K562 (cell line): ENCODE measurements around the gene C1QTNF12. TPM values are rescaled to one million over a fixed set of nuclear protein-coding genes. Genes with fewer than 3 reads are reported as not detected.

ENCODE experiments used
- ATAC-seq: fragments of 200-7000 bp; cut with Tn5 transposase; 3 replicates; pipeline ENCODE4 v1.9.1; 2020; ENCODE audit warnings: moderate library complexity
- BruUV-seq: library from RNA; stranded (reverse); fragments of 400-500 nt; replicated peaks from 2 replicates; lab custom pipeline; 2021; lab: Mats Ljungman, UMichigan
- CTCF ChIA-PET: fragments of 300-600 bp; formaldehyde crosslinking; extraction: SDS; loops from one replicate; lab custom pipeline; 2021; ENCODE audit warnings: low intra/inter-chr PET ratio; lab: Yijun Ruan, JAX
- POLR2A ChIA-PET: fragments of 300-600, 350-650 bp; sonication (Branson Sonifier 250); formaldehyde crosslinking; extraction: SDS; loops from one replicate; lab custom pipeline; 2021; ENCODE audit warnings: antibody characterized with exemption, inconsistent platforms; lab: Yijun Ruan, JAX
- DNase-seq, 4 experiments: peaks; one replicate each; pipeline versions ENCODE4 v3.0.0 to v3.0.0-alpha.2; 2011 to 2018; ENCODE audit warnings: low spot score in 3 of 4, mixed read lengths in 3 of 4; ENCODE audit errors: extremely low read depth in 1 of 4
- FAIRE-seq: peaks from 2 replicates; lab custom pipeline; 2011; peaks lifted over from hg19 to GRCh38; lab: Jason Lieb, UNC
- H2AFZ ChIP-seq: 2 replicates; pipeline ENCODE4 v1.6.0; 2011; ENCODE audit warnings: low read depth, low read length, control low read depth, inconsistent platforms
- H3K27ac ChIP-seq: fragments of 200-600 bp; 3 replicates; pipeline ENCODE4 v1.8.0; 2011; ENCODE audit warnings: low read depth, mild to moderate bottlenecking, control low read depth, inconsistent platforms, low read length, moderate library complexity, mixed read lengths; ENCODE audit errors: extremely low read depth
- H3K27me3 ChIP-seq, 2 experiments: fragments of 300-600 bp in 1 of 2; 2 replicates in 1 of 2; 3 replicates in 1 of 2; pipeline versions ENCODE4 v1.6.0 to v1.8.0; 2011; ENCODE audit warnings: inconsistent platforms in 2 of 2, low read length in 2 of 2, mild to moderate bottlenecking in 1 of 2, mixed read lengths in 1 of 2, moderate library complexity in 1 of 2; ENCODE audit not compliant: control insufficient read depth in 2 of 2, insufficient read depth in 2 of 2
- H3K36me3 ChIP-seq: fragments of 300-600 bp; 3 replicates; pipeline ENCODE4 v1.8.0; 2011; ENCODE audit warnings: mild to moderate bottlenecking, low read length, inconsistent platforms; ENCODE audit not compliant: control insufficient read depth, insufficient read depth
- H3K4me1 ChIP-seq, 2 experiments: fragments of 200-600 bp in 1 of 2; replicated peaks in 1 of 2; 2 replicates in 1 of 2; 3 replicates in 1 of 2; pipeline versions ENCODE4 v1.5.1 to v1.8.0; 2011; ENCODE audit warnings: inconsistent platforms in 2 of 2, low read length in 2 of 2, mild to moderate bottlenecking in 1 of 2, mixed read lengths in 1 of 2, moderate library complexity in 1 of 2; ENCODE audit not compliant: control insufficient read depth in 2 of 2, insufficient read depth in 2 of 2
- H3K4me2 ChIP-seq: 2 replicates; pipeline ENCODE4 v1.6.1; 2011; ENCODE audit warnings: low read length, control low read depth, inconsistent platforms, mixed read lengths; ENCODE audit not compliant: insufficient read depth
- H3K4me3 ChIP-seq: fragments of 200-600 bp; sonication (generic), shearing (Covaris generic); 2 replicates; pipeline ENCODE4 v1.5.1; 2016; ENCODE audit warnings: control low read depth, inconsistent platforms
- H3K79me2 ChIP-seq: fragments of 200-600 bp; 3 replicates; pipeline ENCODE4 v1.8.0; 2011; ENCODE audit warnings: low read length, inconsistent platforms; ENCODE audit not compliant: control insufficient read depth, insufficient read depth
- H3K9ac ChIP-seq, 2 experiments: 2 replicates each; pipeline versions ENCODE4 v1.6.0 to v1.6.1; 2011; ENCODE audit warnings: low read depth in 2 of 2, low read length in 2 of 2, control low read depth in 1 of 2, inconsistent platforms in 1 of 2, mild to moderate bottlenecking in 1 of 2, mixed read lengths in 1 of 2; ENCODE audit not compliant: insufficient read depth in 1 of 2
- H3K9me1 ChIP-seq: one replicate; pipeline ENCODE4 v1.6.0; 2011; ENCODE audit warnings: inconsistent platforms, mild to moderate bottlenecking, low read length, moderate library complexity; ENCODE audit not compliant: control insufficient read depth, insufficient read depth
- H3K9me3 ChIP-seq: replicated peaks from 2 replicates; pipeline ENCODE4 v1.5.1; 2011; ENCODE audit warnings: low read depth, low read length, inconsistent platforms; ENCODE audit not compliant: control insufficient read depth, insufficient read depth
- H4K20me1 ChIP-seq: replicated peaks from 2 replicates; pipeline ENCODE4 v1.6.1; 2011; ENCODE audit warnings: low read length, inconsistent platforms, mixed read lengths; ENCODE audit not compliant: control insufficient read depth, insufficient read depth
- CBX1 ChIP-seq: sonication (generic); IDR thresholded peaks from 2 replicates; pipeline ENCODE4 v1.6.1; 2016; ENCODE audit warnings: antibody characterized with exemption, low read depth, mild to moderate bottlenecking
- CCAR2 ChIP-seq: fragments of 200-400 bp; formaldehyde crosslinking; IDR thresholded peaks from 2 replicates; pipeline ENCODE4 v1.6.1; 2017; ENCODE audit warnings: mild to moderate bottlenecking, low read depth, low read length
- EHMT2 ChIP-seq: fragments of 450-650 bp; IDR thresholded peaks from 2 replicates; pipeline ENCODE4 v1.6.1; 2018; ENCODE audit warnings: antibody characterized with exemption
- FOXM1 ChIP-seq, 2 experiments: fragments of 450-650 bp in 1 of 2; sonication (generic) in 1 of 2; formaldehyde crosslinking in 1 of 2; IDR thresholded peaks; 2 replicates each; pipeline versions ENCODE4 v1.6.1 to v1.9.0; 2017 to 2022; ENCODE audit warnings: low read depth in 2 of 2, mild to moderate bottlenecking in 2 of 2, missing genetic modification reagents in 1 of 2, moderate library complexity in 1 of 2
- GATAD2A ChIP-seq: fragments of 450-650 bp; IDR thresholded peaks from 2 replicates; pipeline ENCODE4 v1.6.1; 2017
- IRF1 ChIP-seq: sonication (generic); formaldehyde crosslinking; IDR thresholded peaks from 2 replicates; pipeline ENCODE4 v1.8.0; 2022; ENCODE audit warnings: missing genetic modification reagents, mild to moderate bottlenecking, borderline replicate concordance
- KDM5B ChIP-seq: fragments of 200-600 bp; sonication (generic); IDR thresholded peaks from 2 replicates; pipeline ENCODE4 v1.6.1; 2012; ENCODE audit warnings: low read depth, mild to moderate bottlenecking, moderate library complexity, low read length, control low read depth, inconsistent platforms; ENCODE audit not compliant: insufficient replicate concordance
- MAFK ChIP-seq: IDR thresholded peaks from 2 replicates; pipeline ENCODE4 v1.6.1; 2011; ENCODE audit warnings: low read length, improper control_type of control experiment
- MBD2 ChIP-seq: sonication (generic); IDR thresholded peaks from 2 replicates; pipeline ENCODE4 v1.6.1; 2016; ENCODE audit warnings: low read depth, borderline replicate concordance
- NBN ChIP-seq: fragments of 450-650 bp; IDR thresholded peaks from 2 replicates; pipeline ENCODE4 v1.6.1; 2016; ENCODE audit warnings: low read depth, mild to moderate bottlenecking
- PATZ1 ChIP-seq: fragments of 250-450 bp; sonication (Bioruptor Pico); IDR thresholded peaks from 2 replicates; pipeline ENCODE4 v1.5.0; 2020; ENCODE audit warnings: mild to moderate bottlenecking, borderline replicate concordance
- TAL1 ChIP-seq: fragments of 450-650 bp; IDR thresholded peaks from 2 replicates; pipeline ENCODE4 v1.6.1; 2016; ENCODE audit warnings: mild to moderate bottlenecking
- U2AF1 ChIP-seq: fragments of 200-400 bp; formaldehyde crosslinking; optimal IDR thresholded peaks from 2 replicates; pipeline ENCODE3; 2017; ENCODE audit warnings: mild to moderate bottlenecking, low read depth, low read length, moderate library complexity
- UBTF ChIP-seq, 2 experiments: IDR thresholded peaks; 2 replicates each; pipeline ENCODE4 v1.6.1; 2012; ENCODE audit warnings: improper control_type of control experiment in 2 of 2, low read depth in 2 of 2, low read length in 2 of 2, borderline replicate concordance in 1 of 2
- ZBTB8A ChIP-seq: fragments of 450-650 bp; IDR thresholded peaks from 2 replicates; pipeline ENCODE4 v1.6.1; 2018; ENCODE audit warnings: mild to moderate bottlenecking, moderate library complexity; ENCODE audit not compliant: partially characterized antibody
- ZZZ3 ChIP-seq: fragments of 450-650 bp; IDR thresholded peaks from 2 replicates; pipeline ENCODE4 v1.6.1; 2016; ENCODE audit warnings: antibody characterized with exemption, mild to moderate bottlenecking, moderate library complexity
- WGBS: fragments of 100-300 bp; shearing (Covaris generic); methylation state at CpG from one replicate; pipeline ENCODE4 v1.1.6; 2016; ENCODE audit warnings: low coverage, mixed read lengths; ENCODE audit not compliant: insufficient coverage; ENCODE audit errors: missing lambda C conversion rate; 5-methylcytosine and 5-hydroxymethylcytosine counted together
- in situ Hi-C: fragments of 300-500 bp; cut with MboI; formaldehyde crosslinking; loops from 4 replicates; pipeline ENCODE4 v1.15.0; 2018; ENCODE audit warnings: inconsistent platforms, mixed read lengths
- intact Hi-C: fragments of 100-400 bp; cut with micrococcal nuclease; formaldehyde crosslinking; loops from 2 replicates; pipeline ENCODE4 v1.14.2; 2022
- polyA plus RNA-seq, 8 experiments: library from polyadenylated mRNA; depleted of rRNA in 4 of 8; stranded (reverse) in 5 of 8; unstranded in 3 of 8; fragments of >200 nt; fragmentation: Nextera tagmentation in 2 of 8; fragmentation: Illumina TruSeq in 1 of 8; extraction: Ambion mirVana in 2 of 8; extraction: Trizol in 1 of 8; gene quantifications; 2 replicates each; pipeline versions ENCODE4 v1.2.1 to v1.2.3, GENCODE V29; 2011 to 2014; ENCODE audit warnings: inconsistent platforms in 1 of 8, missing spikeins in 1 of 8
- total RNA-seq, 7 experiments: library from RNA; depleted of rRNA in 6 of 7; stranded (reverse); fragments of >200 nt in 6 of 7; fragmentation: Illumina TruSeq in 2 of 7; extraction: Trizol in 2 of 7; gene quantifications; 2 replicates each; pipeline versions ENCODE4 v1.2.1 to v1.2.3, GENCODE V29; 2011 to 2021; ENCODE audit warnings: low replicate concordance in 1 of 7

Gene C1QTNF12
- total and polyA plus RNA-seq, 9 of the 15 experiments (the other 6 are each of a cell fraction or from before 2014, with no cell fraction given) = 0.11 to 4.3 (median 0.93) TPM; not detected in 3

- ChIA-PET POLR2A (interaction anchor here (1.2 kb wide), 1 partner anchor 9 kb away, joined by 6 read pairs; no protein-coding TSS in a partner anchor), CTCF (no interaction called here)
- no TSS peak for BruUV-seq
- no peak for FAIRE-seq
- no peak overlapping the region for H2AFZ ChIP-seq
- H3K79me2 ChIP-seq = no peaks in the 10 kb centered on the region
- no peaks in the 10 kb centered on the region for H3K9me3 ChIP-seq
- H3K4me2 ChIP-seq = no peak overlapping the region
- no peaks in the 10 kb centered on the region for H3K36me3 ChIP-seq
- no peaks in the 10 kb centered on the region for H4K20me1 ChIP-seq
- H3K9ac ChIP-seq = peak overlapping the region in 1 of 2 experiments; percentile 85; a peak in 2 of 4 replicates
- in situ Hi-C loops = no loop called here
- no peaks in the 10 kb centered on the region for H3K9me1 ChIP-seq
- WGBS = 73% methylated on average over 3 of the region's 11 CpGs
- H3K4me3 ChIP-seq = no peak overlapping the region
- DNase-seq = no peak
- H3K4me1 ChIP-seq = peaks cover 0 to 91% of the 10 kb centered on the region in 2 experiments; a peak in 3 of 5 replicates
- ATAC-seq = no peak
- H3K27me3 ChIP-seq = no peaks in the 10 kb centered on the region
- intact Hi-C loops = no loop called here
- no peak overlapping the region for H3K27ac ChIP-seq
- TF ChIP-seq EHMT2 = no peak
- TF ChIP-seq MAFK = no peak
- no peak for TF ChIP-seq NBN
- TF ChIP-seq ZBTB8A = no peak
- no peak for TF ChIP-seq U2AF1
- TF ChIP-seq UBTF (IDR thresholded peaks at IDR 0.05; ENCODE audit: borderline replicate concordance in 1 of 2, low read depth in 2 of 2, low read length in 2 of 2) = no peak
- TF ChIP-seq CCAR2 = no peak
- no peak for TF ChIP-seq TAL1
- TF ChIP-seq MBD2 = no peak
- no peak for TF ChIP-seq GATAD2A
- no peak for TF ChIP-seq ZZZ3
- TF ChIP-seq FOXM1 (IDR thresholded peaks at IDR 0.05; ENCODE audit: low read depth) = no peak
- no peak for TF ChIP-seq FOXM1 (CRISPR knock-in tag; IDR thresholded peaks at IDR 0.05; ENCODE audit: low read depth)
- TF ChIP-seq KDM5B = no peak
- TF ChIP-seq PATZ1 (CRISPR knock-in tag) = no peak
- TF ChIP-seq CBX1 = no peak
- no peak for TF ChIP-seq IRF1 (CRISPR knock-in tag)
Measured at GRCh38 chr1:1240348-1240732, 6.2 kb downstream of the C1QTNF12 start.
